HepG2 (cell line): ENCODE measurements around the gene CEACAM16. TPM values are rescaled to one million over a fixed set of nuclear protein-coding genes. Genes with fewer than 3 reads are reported as not detected.

ENCODE experiments used
- CCDC6 ChIP-seq: sonication (generic); formaldehyde crosslinking; IDR thresholded peaks from 2 replicates; pipeline ENCODE4 v1.8.1; 2022; ENCODE audit warnings: mild to moderate bottlenecking, missing genetic modification reagents, moderate library complexity
- EP300 ChIP-seq, 3 experiments: sonication (generic) in 1 of 3; formaldehyde crosslinking in 1 of 3; IDR thresholded peaks; 2 replicates each; pipeline versions ENCODE4 v1.5.1 to v1.6.1; 2011 to 2020; ENCODE audit warnings: low read depth in 2 of 3, low read length in 2 of 3, borderline replicate concordance in 1 of 3, improper control_type of control experiment in 1 of 3, mild to moderate bottlenecking in 1 of 3, missing genetic modification reagents in 1 of 3, moderate library complexity in 1 of 3
- PITX1 ChIP-seq: sonication (generic); formaldehyde crosslinking; IDR thresholded peaks from 2 replicates; pipeline ENCODE4 v1.5.1; 2020; ENCODE audit warnings: mild to moderate bottlenecking, missing genetic modification reagents
- POGZ ChIP-seq: sonication (generic); formaldehyde crosslinking; IDR thresholded peaks from 2 replicates; pipeline ENCODE4 v1.4.0; 2020; ENCODE audit warnings: mild to moderate bottlenecking, missing genetic modification reagents
- RXRA ChIP-seq: sonication (generic); formaldehyde crosslinking; IDR thresholded peaks from 2 replicates; pipeline ENCODE4 v1.5.1; 2020; ENCODE audit warnings: missing genetic modification reagents
- SPEN ChIP-seq: sonication (generic); formaldehyde crosslinking; IDR thresholded peaks from 2 replicates; pipeline ENCODE4 v1.5.1; 2020; ENCODE audit warnings: low read depth, mild to moderate bottlenecking, missing genetic modification reagents
- TGIF2 ChIP-seq: IDR thresholded peaks from 2 replicates; pipeline ENCODE4 v1.6.1; 2016; ENCODE audit warnings: control low read depth, missing compliant biosample characterization
- ZBTB38 ChIP-seq: sonication (generic); formaldehyde crosslinking; IDR thresholded peaks from 2 replicates; pipeline ENCODE4 v1.5.1; 2020; ENCODE audit warnings: mild to moderate bottlenecking, missing genetic modification reagents
- ZC3H4 ChIP-seq: sonication (generic); formaldehyde crosslinking; IDR thresholded peaks from 2 replicates; pipeline ENCODE4 v1.4.0; 2020; ENCODE audit warnings: missing genetic modification reagents, borderline replicate concordance
- ZFP62 ChIP-seq: sonication (generic); formaldehyde crosslinking; IDR thresholded peaks from 2 replicates; pipeline ENCODE4 v1.4.0; 2020; ENCODE audit warnings: missing genetic modification reagents
- ZKSCAN8 ChIP-seq: IDR thresholded peaks from 2 replicates; pipeline ENCODE4 v1.6.1; 2016; ENCODE audit warnings: borderline replicate concordance, missing genetic modification reagents, missing compliant biosample characterization
- ZNF589 ChIP-seq: sonication (generic); formaldehyde crosslinking; conservative IDR thresholded peaks from 2 replicates; pipeline ENCODE4 v1.8.0; 2022; ENCODE audit warnings: mild to moderate bottlenecking, moderate library complexity, missing genetic modification reagents
- ZSCAN20 ChIP-seq: sonication (generic); formaldehyde crosslinking; IDR thresholded peaks from 2 replicates; pipeline ENCODE4 v1.4.0; 2020; ENCODE audit warnings: missing genetic modification reagents, mild to moderate bottlenecking, borderline replicate concordance
- polyA plus RNA-seq, 8 experiments: library from polyadenylated mRNA; depleted of rRNA in 3 of 8; stranded (reverse) in 7 of 8; unstranded in 1 of 8; fragments of >200 nt; fragmentation: Illumina TruSeq in 4 of 8; extraction: Trizol in 4 of 8; gene quantifications; 2 replicates each; pipeline versions ENCODE4 v1.2.1 to v1.2.3, GENCODE V29; 2011 to 2016; ENCODE audit warnings: low read depth in 4 of 8, missing spikeins in 1 of 8, mixed read lengths in 1 of 8; ENCODE audit not compliant: insufficient read depth in 1 of 8
- total RNA-seq, 5 experiments: library from RNA; depleted of rRNA; stranded (reverse); fragments of >200 nt; fragmentation: Illumina TruSeq; extraction: Trizol; gene quantifications; 2 replicates each; pipeline ENCODE4 v1.2.3, GENCODE V29; 2016; ENCODE audit warnings: low read depth in 1 of 5
- TF ChIP-seq, protein P1 (sequence below): sonication (generic); formaldehyde crosslinking; IDR thresholded peaks from 2 replicates; pipeline ENCODE4 v1.4.0; 2020; ENCODE audit warnings: missing genetic modification reagents
- TF ChIP-seq, protein P2 (sequence below): fragments of 450-650 bp; IDR thresholded peaks from 2 replicates; pipeline ENCODE4 v1.6.1; 2016
- TF ChIP-seq, protein P3 (sequence below): sonication (generic); formaldehyde crosslinking; IDR thresholded peaks from 2 replicates; pipeline ENCODE4 v1.8.0; 2022; ENCODE audit warnings: missing genetic modification reagents, mild to moderate bottlenecking, moderate library complexity, borderline replicate concordance
- TF ChIP-seq, protein P4 (sequence below): sonication (generic); formaldehyde crosslinking; IDR thresholded peaks from 2 replicates; pipeline ENCODE4 v1.8.1; 2023; ENCODE audit warnings: mild to moderate bottlenecking, moderate library complexity, missing genetic modification reagents
- TF ChIP-seq, protein P5 (sequence below): sonication (generic); formaldehyde crosslinking; IDR thresholded peaks from 2 replicates; pipeline ENCODE4 v1.4.0; 2020; ENCODE audit warnings: missing genetic modification reagents, borderline replicate concordance

CEACAM16 gene
- total and polyA plus RNA-seq, 2 of the 13 experiments (the other 11 are each of a cell fraction or from before 2014, with no cell fraction given), result not detected

DNA sequence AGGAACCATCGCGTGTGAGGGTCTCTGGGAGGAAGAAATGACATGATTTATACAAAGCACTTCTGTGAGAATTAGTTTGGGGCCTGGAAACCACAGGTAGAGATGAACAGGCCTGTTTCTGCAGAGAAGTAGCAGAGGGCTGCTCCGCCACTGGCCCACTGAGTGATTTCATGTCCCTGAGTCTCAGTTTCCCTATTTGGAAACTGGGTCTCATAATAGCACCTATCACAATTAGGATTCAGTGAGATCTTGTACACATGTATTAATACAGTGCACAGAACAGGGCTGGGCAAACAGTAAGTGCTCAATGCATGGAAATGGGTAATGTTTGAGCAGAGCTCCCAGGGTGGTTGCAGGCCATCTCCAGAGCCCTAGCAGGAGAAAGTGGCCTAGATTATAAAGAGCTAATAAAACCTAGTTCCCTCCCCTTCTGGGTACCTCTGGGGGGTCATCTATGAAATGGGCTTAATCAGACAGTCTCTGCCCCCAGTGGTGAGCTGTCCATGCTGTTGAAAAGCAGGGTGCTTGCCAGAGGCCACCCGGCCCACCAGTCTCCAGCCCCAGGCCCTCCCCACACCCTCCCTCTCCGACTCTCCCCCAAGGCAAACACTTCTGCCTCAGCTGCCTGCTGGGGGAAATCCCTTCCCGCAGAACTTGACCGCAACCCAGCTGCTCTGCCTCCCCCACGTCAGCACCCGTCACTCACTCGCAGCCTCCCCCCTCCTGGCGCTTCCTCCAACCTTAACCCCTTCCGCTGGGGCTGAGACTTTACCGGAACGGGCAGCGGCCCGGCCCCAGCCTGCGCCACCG lies 54.1 kb downstream of the CEACAM16 start (continued):
- TF ChIP-seq POGZ (CRISPR knock-in tag) (no peak), ZC3H4 (CRISPR knock-in tag) (no peak), CCDC6 (CRISPR knock-in tag) (no peak), EP300 (IDR thresholded peaks at IDR 0.05; ENCODE audit: low read depth in 2 of 2, low read length in 2 of 2) (no peak), EP300 (CRISPR knock-in tag; IDR thresholded peaks at IDR 0.05; ENCODE audit: borderline replicate concordance) (peak; percentile 45; the same call in 1 of the 2 replicates), TGIF2 (0 out of 2 replicates have a peak, but pooled peaks have one; percentile 33), ZBTB38 (CRISPR knock-in tag) (peak; percentile 89), ZNF589 (CRISPR knock-in tag) (no peak), ZKSCAN8 (CRISPR knock-in tag) (peak; percentile 51; the same call in 1 of the 2 replicates), PITX1 (CRISPR knock-in tag) (peak; percentile 24; the same call in 1 of the 2 replicates), SPEN (CRISPR knock-in tag) (peak; percentile 42; the same call in 1 of the 2 replicates), ZFP62 (CRISPR knock-in tag) (no peak), ZSCAN20 (CRISPR knock-in tag) (no peak), RXRA (CRISPR knock-in tag) (peak; percentile 74)
- TF ChIP-seq, protein P1, sequence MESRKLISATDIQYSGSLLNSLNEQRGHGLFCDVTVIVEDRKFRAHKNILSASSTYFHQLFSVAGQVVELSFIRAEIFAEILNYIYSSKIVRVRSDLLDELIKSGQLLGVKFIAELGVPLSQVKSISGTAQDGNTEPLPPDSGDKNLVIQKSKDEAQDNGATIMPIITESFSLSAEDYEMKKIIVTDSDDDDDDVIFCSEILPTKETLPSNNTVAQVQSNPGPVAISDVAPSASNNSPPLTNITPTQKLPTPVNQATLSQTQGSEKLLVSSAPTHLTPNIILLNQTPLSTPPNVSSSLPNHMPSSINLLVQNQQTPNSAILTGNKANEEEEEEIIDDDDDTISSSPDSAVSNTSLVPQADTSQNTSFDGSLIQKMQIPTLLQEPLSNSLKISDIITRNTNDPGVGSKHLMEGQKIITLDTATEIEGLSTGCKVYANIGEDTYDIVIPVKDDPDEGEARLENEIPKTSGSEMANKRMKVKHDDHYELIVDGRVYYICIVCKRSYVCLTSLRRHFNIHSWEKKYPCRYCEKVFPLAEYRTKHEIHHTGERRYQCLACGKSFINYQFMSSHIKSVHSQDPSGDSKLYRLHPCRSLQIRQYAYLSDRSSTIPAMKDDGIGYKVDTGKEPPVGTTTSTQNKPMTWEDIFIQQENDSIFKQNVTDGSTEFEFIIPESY (CRISPR knock-in tag), result peak; percentile 96
- TF ChIP-seq, protein P2, sequence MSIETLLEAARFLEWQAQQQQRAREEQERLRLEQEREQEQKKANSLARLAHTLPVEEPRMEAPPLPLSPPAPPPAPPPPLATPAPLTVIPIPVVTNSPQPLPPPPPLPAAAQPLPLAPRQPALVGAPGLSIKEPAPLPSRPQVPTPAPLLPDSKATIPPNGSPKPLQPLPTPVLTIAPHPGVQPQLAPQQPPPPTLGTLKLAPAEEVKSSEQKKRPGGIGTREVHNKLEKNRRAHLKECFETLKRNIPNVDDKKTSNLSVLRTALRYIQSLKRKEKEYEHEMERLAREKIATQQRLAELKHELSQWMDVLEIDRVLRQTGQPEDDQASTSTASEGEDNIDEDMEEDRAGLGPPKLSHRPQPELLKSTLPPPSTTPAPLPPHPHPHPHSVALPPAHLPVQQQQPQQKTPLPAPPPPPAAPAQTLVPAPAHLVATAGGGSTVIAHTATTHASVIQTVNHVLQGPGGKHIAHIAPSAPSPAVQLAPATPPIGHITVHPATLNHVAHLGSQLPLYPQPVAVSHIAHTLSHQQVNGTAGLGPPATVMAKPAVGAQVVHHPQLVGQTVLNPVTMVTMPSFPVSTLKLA, result no peak
- TF ChIP-seq, protein P3, sequence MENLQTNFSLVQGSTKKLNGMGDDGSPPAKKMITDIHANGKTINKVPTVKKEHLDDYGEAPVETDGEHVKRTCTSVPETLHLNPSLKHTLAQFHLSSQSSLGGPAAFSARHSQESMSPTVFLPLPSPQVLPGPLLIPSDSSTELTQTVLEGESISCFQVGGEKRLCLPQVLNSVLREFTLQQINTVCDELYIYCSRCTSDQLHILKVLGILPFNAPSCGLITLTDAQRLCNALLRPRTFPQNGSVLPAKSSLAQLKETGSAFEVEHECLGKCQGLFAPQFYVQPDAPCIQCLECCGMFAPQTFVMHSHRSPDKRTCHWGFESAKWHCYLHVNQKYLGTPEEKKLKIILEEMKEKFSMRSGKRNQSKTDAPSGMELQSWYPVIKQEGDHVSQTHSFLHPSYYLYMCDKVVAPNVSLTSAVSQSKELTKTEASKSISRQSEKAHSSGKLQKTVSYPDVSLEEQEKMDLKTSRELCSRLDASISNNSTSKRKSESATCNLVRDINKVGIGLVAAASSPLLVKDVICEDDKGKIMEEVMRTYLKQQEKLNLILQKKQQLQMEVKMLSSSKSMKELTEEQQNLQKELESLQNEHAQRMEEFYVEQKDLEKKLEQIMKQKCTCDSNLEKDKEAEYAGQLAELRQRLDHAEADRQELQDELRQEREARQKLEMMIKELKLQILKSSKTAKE (CRISPR knock-in tag), result peak; percentile 55; the same call in 1 of the 2 replicates
- TF ChIP-seq, protein P4, sequence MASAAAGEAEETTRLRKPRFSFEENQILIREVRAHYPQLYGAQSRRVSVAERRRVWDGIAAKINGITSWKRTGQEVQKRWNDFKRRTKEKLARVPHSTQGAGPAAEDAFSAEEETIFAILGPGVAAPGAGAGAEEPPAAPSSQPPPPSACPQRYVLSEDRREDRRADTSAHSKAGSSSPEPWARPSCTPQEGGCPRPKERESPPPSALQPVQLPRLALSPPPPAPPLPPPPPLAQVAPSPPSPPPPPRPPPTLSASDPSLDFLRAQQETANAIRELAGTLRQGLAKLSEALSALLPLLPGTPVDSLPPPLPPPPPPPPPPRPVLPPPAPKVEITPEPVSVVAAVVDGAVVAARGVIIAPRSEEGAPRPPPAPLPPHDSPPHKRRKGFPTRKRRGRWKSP (CRISPR knock-in tag), result no peak
- TF ChIP-seq, protein P5, sequence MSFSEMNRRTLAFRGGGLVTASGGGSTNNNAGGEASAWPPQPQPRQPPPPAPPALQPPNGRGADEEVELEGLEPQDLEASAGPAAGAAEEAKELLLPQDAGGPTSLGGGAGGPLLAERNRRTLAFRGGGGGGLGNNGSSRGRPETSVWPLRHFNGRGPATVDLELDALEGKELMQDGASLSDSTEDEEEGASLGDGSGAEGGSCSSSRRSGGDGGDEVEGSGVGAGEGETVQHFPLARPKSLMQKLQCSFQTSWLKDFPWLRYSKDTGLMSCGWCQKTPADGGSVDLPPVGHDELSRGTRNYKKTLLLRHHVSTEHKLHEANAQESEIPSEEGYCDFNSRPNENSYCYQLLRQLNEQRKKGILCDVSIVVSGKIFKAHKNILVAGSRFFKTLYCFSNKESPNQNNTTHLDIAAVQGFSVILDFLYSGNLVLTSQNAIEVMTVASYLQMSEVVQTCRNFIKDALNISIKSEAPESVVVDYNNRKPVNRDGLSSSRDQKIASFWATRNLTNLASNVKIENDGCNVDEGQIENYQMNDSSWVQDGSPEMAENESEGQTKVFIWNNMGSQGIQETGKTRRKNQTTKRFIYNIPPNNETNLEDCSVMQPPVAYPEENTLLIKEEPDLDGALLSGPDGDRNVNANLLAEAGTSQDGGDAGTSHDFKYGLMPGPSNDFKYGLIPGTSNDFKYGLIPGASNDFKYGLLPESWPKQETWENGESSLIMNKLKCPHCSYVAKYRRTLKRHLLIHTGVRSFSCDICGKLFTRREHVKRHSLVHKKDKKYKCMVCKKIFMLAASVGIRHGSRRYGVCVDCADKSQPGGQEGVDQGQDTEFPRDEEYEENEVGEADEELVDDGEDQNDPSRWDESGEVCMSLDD (CRISPR knock-in tag), result no peak
